CD14-positive monocyte (primary cell): ENCODE results near the gene ELN. TPM values are rescaled to one million over a fixed set of nuclear protein-coding genes. Genes with fewer than 3 reads are reported as not detected.
A peak's percentile ranks its signal among the peaks of the same experiment; 100 is the strongest.

Source experiments
- DNase-seq, 3 donors: peaks; one replicate each; pipeline ENCODE4 v3.0.0-alpha.2; 2011 to 2022
- H2AFZ ChIP-seq: 2 replicates; pipeline ENCODE4 v1.6.0; 2012; ENCODE audit warnings: mild to moderate bottlenecking, low read depth, low read length, inconsistent platforms; ENCODE audit not compliant: insufficient read depth, poor library complexity, severe bottlenecking
- H3K27ac ChIP-seq, 2 donors: 1 replicate in 1 of 2; 2 replicates in 1 of 2; pipeline ENCODE4 v1.5.1; 2012 to 2013; ENCODE audit warnings: low read length in 2 of 2, control low read depth in 1 of 2, inconsistent platforms in 1 of 2, low read depth in 1 of 2, mild to moderate bottlenecking in 1 of 2
- H3K27me3 ChIP-seq, 2 donors: one replicate each; pipeline versions ENCODE4 v1.6.0 to v1.6.1; 2011 to 2013; ENCODE audit warnings: low read length in 2 of 2; ENCODE audit not compliant: control insufficient read depth in 2 of 2, insufficient read depth in 2 of 2
- H3K36me3 ChIP-seq, 2 donors: replicated peaks in 1 of 2; 1 replicate in 1 of 2; 2 replicates in 1 of 2; pipeline versions ENCODE4 v1.5.1 to v1.6.1; 2012 to 2013; ENCODE audit warnings: low read length in 2 of 2, control low read depth in 1 of 2, inconsistent platforms in 1 of 2, mild to moderate bottlenecking in 1 of 2; ENCODE audit not compliant: insufficient read depth in 2 of 2, control insufficient read depth in 1 of 2
- H3K4me1 ChIP-seq, 2 donors: 1 replicate in 1 of 2; 2 replicates in 1 of 2; pipeline versions ENCODE4 v1.5.1 to v1.6.1; 2012 to 2013; ENCODE audit warnings: low read length in 2 of 2, control low read depth in 1 of 2, inconsistent platforms in 1 of 2, mild to moderate bottlenecking in 1 of 2, moderate library complexity in 1 of 2; ENCODE audit not compliant: insufficient read depth in 2 of 2, control insufficient read depth in 1 of 2
- H3K4me2 ChIP-seq: replicated peaks from 2 replicates; pipeline ENCODE3; 2012; ENCODE audit warnings: low read length, moderate library complexity, mild to moderate bottlenecking; ENCODE audit not compliant: poor library complexity, severe bottlenecking; ENCODE audit errors: extremely low read depth
- H3K4me3 ChIP-seq, 3 experiments: fragments of 200-600 bp in 1 of 3; sonication (generic) in 1 of 3; replicated peaks in 1 of 3; 1 replicate in 2 of 3; 2 replicates in 1 of 3; pipeline ENCODE4 v1.5.1; 2011 to 2013; ENCODE audit warnings: low read length in 3 of 3, mild to moderate bottlenecking in 3 of 3, control low read depth in 2 of 3, low read depth in 2 of 3, inconsistent platforms in 1 of 3, moderate library complexity in 1 of 3
- H3K79me2 ChIP-seq: 2 replicates; pipeline ENCODE4 v1.6.0; 2012; ENCODE audit warnings: mild to moderate bottlenecking, control low read depth, inconsistent platforms, low read length, moderate library complexity; ENCODE audit not compliant: insufficient read depth
- H3K9ac ChIP-seq: 2 replicates; pipeline ENCODE4 v1.6.0; 2017; ENCODE audit warnings: low read length, mild to moderate bottlenecking; ENCODE audit not compliant: insufficient read depth, poor library complexity, severe bottlenecking
- H3K9me3 ChIP-seq, 2 donors: replicated peaks in 1 of 2; 1 replicate in 1 of 2; 2 replicates in 1 of 2; pipeline versions ENCODE4 v1.5.1 to v1.6.1; 2012 to 2013; ENCODE audit warnings: low read length in 2 of 2, control low read depth in 1 of 2; ENCODE audit not compliant: control insufficient read depth in 1 of 2, insufficient read depth in 1 of 2
- H4K20me1 ChIP-seq: 2 replicates; pipeline ENCODE4 v1.6.0; 2012; ENCODE audit warnings: mild to moderate bottlenecking, low read length, control low read depth, moderate library complexity; ENCODE audit not compliant: insufficient read depth
- H3K27ac Mint-ChIP-seq, 7 donors: one replicate each; pipeline ENCODE4 v1.8.0; 2020; ENCODE audit warnings: mild to moderate bottlenecking in 7 of 7, mixed read lengths in 7 of 7, moderate library complexity in 6 of 7, inconsistent platforms in 2 of 7
- H3K27me3 Mint-ChIP-seq, 3 donors: one replicate each; pipeline ENCODE4 v1.8.0; 2021 to 2022; ENCODE audit warnings: low read depth in 3 of 3, mild to moderate bottlenecking in 3 of 3, mixed read lengths in 3 of 3, moderate library complexity in 3 of 3, inconsistent platforms in 1 of 3
- H3K36me3 Mint-ChIP-seq, 2 donors: one replicate each; pipeline ENCODE4 v1.8.0; 2020; ENCODE audit warnings: mixed read lengths in 2 of 2, inconsistent platforms in 1 of 2, mild to moderate bottlenecking in 1 of 2
- H3K4me1 Mint-ChIP-seq: one replicate; pipeline ENCODE4 v1.8.0; 2020; ENCODE audit warnings: mild to moderate bottlenecking, mixed read lengths
- H3K4me3 Mint-ChIP-seq, 2 donors: one replicate each; pipeline ENCODE4 v1.8.0; 2020; ENCODE audit warnings: mild to moderate bottlenecking in 2 of 2, mixed read lengths in 2 of 2, moderate library complexity in 1 of 2
- H3K9me3 Mint-ChIP-seq, 7 donors: one replicate each; pipeline ENCODE4 v1.8.0; 2020 to 2022; ENCODE audit warnings: mixed read lengths in 7 of 7, mild to moderate bottlenecking in 6 of 7, moderate library complexity in 6 of 7, inconsistent platforms in 2 of 7
- CTCF ChIP-seq: fragments of 200-600 bp; IDR thresholded peaks from one replicate; pipeline ENCODE4 v1.8.0; 2022; ENCODE audit warnings: antibody characterized with exemption, mild to moderate bottlenecking
- WGBS: methylation state at CpG from one replicate; pipeline ENCODE4 v1.1.5; 2013; ENCODE audit warnings: missing lambda C conversion rate; ENCODE audit not compliant: insufficient coverage; 5-methylcytosine and 5-hydroxymethylcytosine counted together
- intact Hi-C, 2 donors: fragments of 100-400 bp; cut with micrococcal nuclease; formaldehyde crosslinking; loops; one replicate each; pipeline versions ENCODE4 v1.15.0 to v1.15.1; 2023
- polyA plus RNA-seq, 3 donors: library from polyadenylated mRNA; depleted of rRNA in 1 of 3; unstranded in 2 of 3; stranded (reverse) in 1 of 3; fragments of 300-500 nt in 2 of 3; fragments of >200 nt in 1 of 3; fragmentation: Illumina TruSeq in 2 of 3; gene quantifications; 1 replicate in 2 of 3; 2 replicates in 1 of 3; pipeline ENCODE4 v1.2.3, GENCODE V29; 2012 to 2021

Gene ELN
- polyA plus RNA-seq, 3 donors, result not detected

GRCh38 chr7:74025146-74025545 lies 2.8 kb upstream of the ELN start:
- peaks cover 9% of the 10 kb centered on the region for H3K4me1 Mint-ChIP-seq
- peaks cover 0 to 3% of the 10 kb centered on the region in 2 donors for H3K36me3 Mint-ChIP-seq
- H3K27me3 Mint-ChIP-seq, result peaks cover 46 to 73% (median 57%) of the 10 kb centered on the region in 3 donors

GRCh38 chr7:74025730-74026129 lies 2.2 kb upstream of the ELN start:
- H3K36me3 Mint-ChIP-seq, result peaks cover 0 to 3% of the 10 kb centered on the region in 2 donors
- H3K4me3 Mint-ChIP-seq, result peak overlapping the region in 1 of 2 donors; percentile 62
- Histone ChIP-seq H3K9ac (no peak overlapping the region), H3K4me2 (no peak overlapping the region), H3K36me3 (no peaks in the 10 kb centered on the region), H3K4me1 (peaks cover 2 to 14% of the 10 kb centered on the region in 2 donors), H3K9me3 (peaks cover 0 to 10% of the 10 kb centered on the region in 2 donors), H3K27me3 (peaks cover 36 to 53% of the 10 kb centered on the region in 2 donors), H3K4me3 (no peak overlapping the region), H3K79me2 (no peaks in the 10 kb centered on the region), H3K27ac (no peak overlapping the region), H2AFZ (no peak overlapping the region), H4K20me1 (no peaks in the 10 kb centered on the region)
- intact Hi-C loops, result loop anchor here (2.0 to 10.0 kb wide), 2 partner anchors 159 to 221 kb away; no protein-coding TSS in a partner anchor
- H3K27me3 Mint-ChIP-seq, result peaks cover 51 to 79% (median 61%) of the 10 kb centered on the region in 3 donors
- no peak for DNase-seq
- no peak overlapping the region for H3K27ac Mint-ChIP-seq
- H3K9me3 Mint-ChIP-seq, result peaks cover 0 to 9% (median 0%) of the 10 kb centered on the region in 7 donors
- WGBS, result 0% methylated on average over 5 of the region's 8 CpGs
- peaks cover 9% of the 10 kb centered on the region for H3K4me1 Mint-ChIP-seq
- no peak for TF ChIP-seq CTCF

More at GRCh38 chr7:74025146-74025545, 2.8 kb upstream of the ELN start:
- Histone ChIP-seq H2AFZ (no peak overlapping the region), H3K4me3 (no peak overlapping the region), H3K9ac (no peak overlapping the region), H4K20me1 (no peaks in the 10 kb centered on the region), H3K27me3 (peaks cover 35 to 47% of the 10 kb centered on the region in 2 donors), H3K27ac (no peak overlapping the region), H3K9me3 (peaks cover 0 to 10% of the 10 kb centered on the region in 2 donors), H3K36me3 (no peaks in the 10 kb centered on the region), H3K4me1 (peaks cover 2 to 14% of the 10 kb centered on the region in 2 donors), H3K79me2 (no peaks in the 10 kb centered on the region), H3K4me2 (no peak overlapping the region)
- no peak for TF ChIP-seq CTCF
- 35% methylated on average over 7 of the region's 8 CpGs for WGBS
- intact Hi-C loops, result loop anchor here in 1 of 2 donors (10.0 kb wide), 1 partner anchor 220 kb away; no protein-coding TSS in a partner anchor
- H3K4me3 Mint-ChIP-seq, result peak overlapping the region in 1 of 2 donors; percentile 15
- no peak for DNase-seq
- H3K9me3 Mint-ChIP-seq, result peaks cover 0 to 9% (median 0%) of the 10 kb centered on the region in 7 donors
- no peak overlapping the region for H3K27ac Mint-ChIP-seq
